GM10847 (cell line): Measurements from ENCODE around the gene GHR.

Experiments
- POLR2A ChIP-seq: IDR thresholded peaks from 2 replicates; pipeline ENCODE4 v1.6.1; 2011; ENCODE audit not compliant: insufficient read length; ENCODE audit errors: extremely low read depth

The GHR gene

DNA sequence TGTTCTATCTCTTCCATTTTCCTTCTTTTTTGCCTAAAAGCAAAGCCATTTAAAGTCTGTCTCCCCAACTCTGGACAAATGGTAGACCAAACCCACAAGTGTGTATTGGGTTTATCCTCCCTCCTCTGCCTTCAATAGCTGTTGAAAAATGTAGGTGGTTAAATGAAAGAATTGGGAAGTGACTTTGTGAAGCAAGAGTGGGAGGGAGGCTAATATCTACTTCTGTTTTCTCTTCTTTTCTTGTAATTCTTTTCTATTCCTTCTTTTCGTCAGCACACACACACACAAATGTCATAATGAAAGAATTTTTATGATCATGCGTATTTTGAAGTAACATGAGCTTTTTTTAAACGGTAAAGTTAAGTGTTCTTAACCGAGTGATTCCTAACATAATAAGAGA, 337.2 kb downstream of the GHR start:
- no peak for TF ChIP-seq POLR2A

DNA sequence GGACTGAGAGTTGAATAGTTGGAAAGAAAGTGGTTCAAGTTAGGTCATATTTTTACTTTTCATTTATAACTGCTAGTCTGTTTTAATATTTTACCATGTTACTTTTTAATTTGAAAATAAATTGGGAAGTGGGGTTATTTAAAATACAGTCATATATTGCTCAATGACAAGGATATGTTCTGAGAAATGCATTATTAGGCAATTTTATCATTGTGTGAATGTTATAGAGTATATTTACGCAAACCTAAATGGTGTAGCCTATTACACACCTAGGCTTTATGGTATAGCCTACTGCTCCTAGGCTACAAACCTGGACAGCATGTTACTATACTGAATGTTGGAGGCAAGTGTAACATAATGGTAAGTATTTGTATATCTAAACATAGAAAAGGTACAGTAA, 338.6 kb downstream of the GHR start:
- no peak for TF ChIP-seq POLR2A

DNA sequence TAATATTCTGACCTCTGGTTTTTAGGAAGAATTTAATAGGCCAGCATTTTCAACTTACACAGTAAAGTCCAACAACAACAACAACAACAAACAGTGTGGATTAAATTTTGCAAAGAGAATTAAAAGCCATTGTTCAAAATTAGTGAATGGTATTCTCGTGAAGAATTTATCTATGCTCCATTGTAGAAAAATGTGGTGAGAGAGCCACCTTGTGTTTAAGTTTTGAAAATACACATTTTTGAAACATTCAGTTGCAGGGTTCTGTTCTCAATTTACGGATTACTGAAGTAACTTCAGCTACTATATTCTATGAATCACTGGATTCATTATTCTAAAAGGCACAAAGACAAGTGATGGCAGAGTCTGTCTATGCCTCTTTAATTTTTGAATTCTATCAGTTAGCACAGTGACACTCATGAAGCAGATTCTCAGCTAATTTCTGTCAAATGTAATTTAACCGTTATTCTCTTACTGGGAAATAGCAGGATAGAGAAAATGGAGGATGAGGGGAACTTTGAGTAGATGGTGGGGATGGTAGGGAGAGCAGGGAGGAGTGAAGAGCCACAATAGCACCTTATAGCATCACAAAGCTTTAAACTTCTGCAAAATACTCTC, 344.4 kb downstream of the GHR start:
- no peak for TF ChIP-seq POLR2A

DNA sequence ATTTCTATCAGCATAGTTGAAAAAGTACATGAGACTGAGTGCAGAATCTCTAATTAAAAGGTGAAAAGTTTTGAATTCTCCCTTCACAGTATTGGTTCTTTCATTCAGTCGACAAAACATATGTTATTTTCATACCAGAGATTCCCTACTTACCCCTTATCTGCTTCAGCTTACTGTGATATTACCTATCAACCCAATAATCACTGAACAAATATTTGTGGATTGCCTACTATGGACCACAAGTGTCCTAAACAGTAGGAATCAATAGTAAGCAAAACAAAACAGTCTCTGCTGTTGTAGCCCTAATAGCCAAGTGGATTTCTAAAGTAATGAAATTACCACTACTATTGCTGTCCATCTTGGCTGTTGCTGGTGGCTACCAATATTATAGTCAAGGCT, 344.9 kb downstream of the GHR start:
- TF ChIP-seq POLR2A = no peak

DNA sequence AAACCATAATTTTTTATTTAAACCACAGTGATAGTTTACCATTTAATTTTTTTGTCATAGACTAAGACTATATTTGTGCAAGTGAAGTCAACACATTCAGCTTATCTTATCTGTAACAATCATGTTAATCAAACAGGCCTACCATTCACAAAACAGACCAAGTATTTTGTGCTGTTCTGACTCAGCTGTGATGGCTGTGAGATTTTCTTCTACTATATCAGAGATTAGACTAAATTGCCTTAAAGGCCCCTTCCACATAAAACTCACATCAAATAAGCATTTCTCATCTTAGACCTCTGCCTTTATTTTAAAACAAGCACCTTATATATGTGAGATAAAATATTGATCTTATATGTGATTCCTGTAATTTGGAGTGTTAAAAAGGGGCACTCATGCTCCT, 346.8 kb downstream of the GHR start:
- TF ChIP-seq POLR2A = no peak
